ENCODE data around the gene CRLF1.

The CRLF1 gene

DNA sequence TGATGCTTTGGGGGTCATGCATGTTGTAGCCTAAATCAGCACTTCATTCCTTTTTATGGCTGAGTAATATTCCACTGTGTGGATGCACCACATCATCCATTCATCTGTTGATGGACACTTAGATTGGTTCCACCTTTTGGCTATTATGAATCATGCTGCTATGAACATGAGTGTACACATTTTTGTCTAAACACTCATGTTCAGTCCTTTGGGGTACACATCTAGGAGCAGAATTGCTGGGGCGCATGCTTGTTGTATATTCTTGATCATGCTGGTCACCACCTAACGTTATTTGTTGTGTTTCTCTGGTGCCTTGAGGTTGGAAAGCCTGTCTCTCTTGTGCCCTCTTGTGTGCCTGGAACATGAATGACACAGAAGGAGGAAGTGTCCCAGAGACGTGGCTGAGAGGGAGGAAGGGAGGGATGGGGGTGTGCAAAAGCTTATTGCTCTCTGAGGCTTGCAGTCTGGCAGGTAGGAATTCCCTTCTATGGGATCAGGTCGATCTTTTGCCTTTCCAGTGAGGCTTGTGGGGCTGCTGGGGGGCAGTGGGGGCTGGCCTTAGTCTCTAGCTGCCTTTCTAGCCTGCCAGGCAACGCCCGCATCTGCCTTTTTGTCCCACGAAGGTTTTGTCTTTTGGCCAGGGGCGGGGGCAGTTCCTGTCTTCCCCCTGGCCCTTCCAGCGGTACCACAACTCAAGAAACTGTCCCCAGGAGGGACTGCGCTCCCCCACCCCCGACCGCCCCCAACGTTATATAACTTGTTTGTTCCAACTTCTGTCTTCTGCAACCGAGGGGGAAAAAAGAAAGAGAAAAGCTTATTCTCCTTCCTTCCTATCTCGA, 37.8 kb upstream of the CRLF1 start:
- Mint-ChIP-seq H3K27ac (no peak overlapping the region), H3K4me3 (no peak overlapping the region), H3K4me1 (peaks cover 32% of the 10 kb centered on the region), H3K27me3 (no peaks in the 10 kb centered on the region), H3K9me3 (no peaks in the 10 kb centered on the region), H3K36me3 (peaks cover 9% of the 10 kb centered on the region)
- peak; percentile 67 for ATAC-seq

DNA sequence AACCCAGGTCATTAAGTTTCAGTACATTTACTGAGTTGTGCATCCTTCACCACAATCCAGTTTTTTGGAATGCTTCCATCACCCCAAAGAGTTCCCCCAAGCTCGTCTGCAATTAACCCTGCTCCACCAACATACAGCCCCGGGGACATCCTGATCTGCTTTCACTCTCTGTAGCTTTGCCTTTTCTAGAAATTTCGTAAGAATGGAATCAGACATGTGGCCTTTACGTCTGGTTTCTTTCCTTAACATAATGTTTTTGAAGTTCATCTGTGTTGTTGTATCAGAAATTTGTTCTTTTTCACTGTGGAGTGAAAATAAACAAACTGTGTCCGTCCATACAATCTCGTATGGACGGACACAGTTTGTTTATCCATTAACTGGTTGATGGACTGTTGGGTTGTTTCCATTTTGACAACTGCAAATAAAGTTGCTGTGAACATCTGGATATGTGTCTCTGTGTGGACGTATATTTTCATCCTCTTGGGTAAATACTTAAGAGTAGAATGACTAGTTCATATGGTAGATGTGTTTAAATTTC, 33.2 kb upstream of the CRLF1 start:
- ATAC-seq: no peak
- H3K27ac Mint-ChIP-seq: no peak overlapping the region
- no peak overlapping the region for H3K4me3 Mint-ChIP-seq
- H3K4me1 Mint-ChIP-seq: peaks cover 39% of the 10 kb centered on the region
- no peaks in the 10 kb centered on the region for H3K36me3 Mint-ChIP-seq
- no peaks in the 10 kb centered on the region for H3K27me3 Mint-ChIP-seq
- H3K9me3 Mint-ChIP-seq: no peaks in the 10 kb centered on the region

- Mint-ChIP-seq H3K4me1 (peaks cover 32% of the 10 kb centered on the region), H3K27ac (peak overlapping the region; percentile 79), H3K9me3 (no peaks in the 10 kb centered on the region), H3K36me3 (no peaks in the 10 kb centered on the region), H3K4me3 (peak overlapping the region; percentile 87), H3K27me3 (no peaks in the 10 kb centered on the region)
- ATAC-seq: no peak
Measured at GRCh38 chr19:18637673-18638630, 31.4 kb upstream of the CRLF1 start.

DNA sequence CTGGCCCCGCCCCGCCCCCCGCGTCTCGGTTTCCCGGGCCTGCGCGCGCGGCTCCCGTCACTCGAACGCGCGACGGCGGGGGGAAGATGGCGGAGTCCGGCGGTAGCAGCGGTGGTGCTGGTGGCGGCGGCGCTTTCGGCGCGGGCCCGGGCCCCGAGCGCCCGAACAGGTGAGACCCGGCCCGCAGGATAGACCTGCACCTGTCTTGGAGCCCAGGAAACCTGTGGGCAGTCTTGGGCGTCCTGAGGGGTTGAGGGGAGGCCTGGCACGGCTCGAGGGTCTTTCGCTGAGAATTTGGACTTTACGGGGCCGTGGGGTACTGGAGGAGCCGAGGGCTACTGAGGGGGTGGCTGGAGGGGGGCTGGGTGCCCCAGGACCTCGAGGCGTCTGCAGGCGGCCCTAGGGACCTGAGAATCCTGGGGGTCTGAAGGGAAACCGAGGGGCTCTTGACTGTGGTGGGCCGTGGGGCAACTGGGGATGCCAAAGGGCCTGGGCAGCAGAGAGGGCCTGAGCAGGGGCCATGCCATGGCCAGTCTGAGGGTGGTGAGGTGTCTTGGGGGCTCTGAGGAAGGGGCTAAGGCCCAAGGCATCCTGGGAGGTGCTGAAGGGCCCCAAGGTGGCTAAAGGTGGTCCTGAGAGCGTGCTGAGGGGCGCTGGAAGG, 30.5 kb upstream of the CRLF1 start, which contains the start of gene KLHL26:
TSS of gene KLHL26 (plus strand) at position 60 of the 661 bp plus-strand sequence. CDS start at position 87, 27 bp downstream.
- ATAC-seq: no peak
- peak within 1 kb of the TSS; percentile 79 for H3K27ac Mint-ChIP-seq

GRCh38 chr19:18636183-18636968, 29.8 kb upstream of the CRLF1 start:
- ATAC-seq: peak; percentile 94
- Mint-ChIP-seq H3K27me3 (no peaks in the 10 kb centered on the region), H3K36me3 (no peaks in the 10 kb centered on the region), H3K9me3 (no peaks in the 10 kb centered on the region), H3K4me3 (peak overlapping the region; percentile 87), H3K27ac (peak overlapping the region; percentile 79), H3K4me1 (peaks cover 32% of the 10 kb centered on the region)

More for the DNA sequence above, 30.5 kb upstream of the CRLF1 start, which contains the start of gene KLHL26:
- Mint-ChIP-seq H3K9me3 (no peaks in the 10 kb centered on the region), H3K36me3 (no peaks in the 10 kb centered on the region), H3K4me3 (peak within 1 kb of the TSS; percentile 87), H3K27me3 (no peaks in the 10 kb centered on the region), H3K4me1 (peaks cover 32% of the 10 kb centered on the region)

GRCh38 chr19:18635831-18636182, 29.2 kb upstream of the CRLF1 start:
- ATAC-seq: no peak
- Mint-ChIP-seq H3K36me3 (no peaks in the 10 kb centered on the region), H3K9me3 (no peaks in the 10 kb centered on the region), H3K27me3 (no peaks in the 10 kb centered on the region), H3K4me1 (peaks cover 32% of the 10 kb centered on the region), H3K4me3 (peak overlapping the region; percentile 87), H3K27ac (peak overlapping the region; percentile 79)

GRCh38 chr19:18634612-18635297, 28.2 kb upstream of the CRLF1 start:
- no peak for ATAC-seq
- Mint-ChIP-seq H3K27ac (no peak overlapping the region), H3K9me3 (no peaks in the 10 kb centered on the region), H3K36me3 (no peaks in the 10 kb centered on the region), H3K4me3 (no peak overlapping the region), H3K27me3 (peaks cover 4% of the 10 kb centered on the region), H3K4me1 (peaks cover 32% of the 10 kb centered on the region)

- Mint-ChIP-seq H3K36me3 (no peaks in the 10 kb centered on the region), H3K4me1 (peaks cover 29% of the 10 kb centered on the region), H3K4me3 (no peak overlapping the region), H3K27me3 (peaks cover 9% of the 10 kb centered on the region), H3K27ac (no peak overlapping the region), H3K9me3 (no peaks in the 10 kb centered on the region)
- ATAC-seq: no peak
Measured at GRCh38 chr19:18633321-18633720, 26.7 kb upstream of the CRLF1 start.

GRCh38 chr19:18629166-18630088, 22.8 kb upstream of the CRLF1 start:
- Mint-ChIP-seq H3K4me3 (no peak overlapping the region), H3K27ac (no peak overlapping the region), H3K4me1 (no peaks in the 10 kb centered on the region), H3K27me3 (peaks cover 9% of the 10 kb centered on the region), H3K36me3 (no peaks in the 10 kb centered on the region), H3K9me3 (no peaks in the 10 kb centered on the region)
- peak; percentile 38 for ATAC-seq

GRCh38 chr19:18626906-18627305, 20.3 kb upstream of the CRLF1 start:
- ATAC-seq: no peak
- H3K4me3 Mint-ChIP-seq: no peak overlapping the region
- peaks cover 9% of the 10 kb centered on the region for H3K27me3 Mint-ChIP-seq
- H3K9me3 Mint-ChIP-seq: no peaks in the 10 kb centered on the region
- no peaks in the 10 kb centered on the region for H3K36me3 Mint-ChIP-seq
- H3K4me1 Mint-ChIP-seq: no peaks in the 10 kb centered on the region
- H3K27ac Mint-ChIP-seq: no peak overlapping the region

GRCh38 chr19:18620902-18621301, 14.3 kb upstream of the CRLF1 start:
- Mint-ChIP-seq H3K9me3 (no peaks in the 10 kb centered on the region), H3K4me1 (no peaks in the 10 kb centered on the region), H3K4me3 (no peak overlapping the region), H3K36me3 (no peaks in the 10 kb centered on the region), H3K27me3 (peaks cover 34% of the 10 kb centered on the region), H3K27ac (no peak overlapping the region)
- ATAC-seq: no peak

GRCh38 chr19:18620311-18620710, 13.7 kb upstream of the CRLF1 start:
- H3K9me3 Mint-ChIP-seq: no peaks in the 10 kb centered on the region
- H3K4me1 Mint-ChIP-seq: no peaks in the 10 kb centered on the region
- H3K4me3 Mint-ChIP-seq: no peak overlapping the region
- no peak overlapping the region for H3K27ac Mint-ChIP-seq
- no peak for ATAC-seq
- H3K27me3 Mint-ChIP-seq: peaks cover 40% of the 10 kb centered on the region
- no peaks in the 10 kb centered on the region for H3K36me3 Mint-ChIP-seq

DNA sequence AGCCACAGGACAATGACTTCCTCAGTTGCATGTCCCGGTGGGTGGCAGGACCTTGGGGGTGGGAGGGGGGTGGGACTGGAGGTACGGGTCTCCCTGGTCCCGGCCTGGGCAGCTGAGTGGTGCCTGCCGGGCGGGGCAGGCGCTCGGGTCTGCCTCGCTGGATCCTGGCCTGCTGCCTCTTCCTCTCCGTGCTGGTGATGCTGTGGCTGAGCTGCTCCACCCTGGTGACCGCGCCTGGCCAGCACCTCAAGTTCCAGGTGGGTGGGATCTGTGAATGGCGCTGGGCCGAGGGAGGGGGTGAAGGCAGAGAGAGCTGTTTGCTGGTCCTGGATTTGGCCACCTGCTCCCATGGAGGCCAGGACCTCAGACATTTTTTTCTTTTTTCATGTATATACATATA, 11.6 kb upstream of the CRLF1 start:
- H3K9me3 Mint-ChIP-seq: no peaks in the 10 kb centered on the region
- ATAC-seq: no peak
- H3K27me3 Mint-ChIP-seq: peaks cover 61% of the 10 kb centered on the region
- H3K4me1 Mint-ChIP-seq: peaks cover 11% of the 10 kb centered on the region
- H3K27ac Mint-ChIP-seq: no peak overlapping the region
- H3K4me3 Mint-ChIP-seq: no peak overlapping the region
- H3K36me3 Mint-ChIP-seq: no peaks in the 10 kb centered on the region
